GM18909 (cell line): Measurements from ENCODE around the gene DLG5.
"Not testable (repeated sequence)": the region's sequence is repeated elsewhere in the genome, so short reads cannot be mapped to it uniquely, and the experiment has no call there.

Experiments used
- ATAC-seq: cut with Tn5 transposase; IDR thresholded peaks from one replicate; pipeline ENCODE4 v1.9.1; 2021; ENCODE audit warnings: mild to moderate bottlenecking; ENCODE audit not compliant: unreplicated experiment, poor library complexity

Gene DLG5

GRCh38 chr10:77776487-77776886 is 150.1 kb downstream of the DLG5 start:
- no peak for ATAC-seq

- ATAC-seq: no peak
These were observed 151.6 kb downstream of the DLG5 start for GRCh38 chr10:77774940-77775391.

- ATAC-seq: no peak
These were observed 152.7 kb downstream of the DLG5 start for GRCh38 chr10:77773631-77774426.

- ATAC-seq: not testable (repeated sequence)
These were observed 153.5 kb downstream of the DLG5 start for GRCh38 chr10:77772852-77773600.

GRCh38 chr10:77771851-77772250 is 154.7 kb downstream of the DLG5 start:
- ATAC-seq: no peak

GRCh38 chr10:77771450-77771849 is 155.1 kb downstream of the DLG5 start:
- ATAC-seq: no peak

GRCh38 chr10:77770868-77771175 is 155.7 kb downstream of the DLG5 start:
- no peak for ATAC-seq

GRCh38 chr10:77770081-77770867 is 156.3 kb downstream of the DLG5 start:
- ATAC-seq: no peak

GRCh38 chr10:77768039-77768438 is 158.5 kb downstream of the DLG5 start:
- ATAC-seq: no peak

GRCh38 chr10:77763453-77764430 is 162.8 kb downstream of the DLG5 start:
- ATAC-seq: no peak

- not testable (repeated sequence) for ATAC-seq
These were observed 168.1 kb downstream of the DLG5 start for GRCh38 chr10:77758406-77758805.

GRCh38 chr10:77756319-77757232 is 170.0 kb downstream of the DLG5 start:
- ATAC-seq: no peak

GRCh38 chr10:77746047-77746707 is 180.4 kb downstream of the DLG5 start:
- no peak for ATAC-seq

GRCh38 chr10:77744245-77744644 is 182.3 kb downstream of the DLG5 start:
- ATAC-seq: no peak

- no peak for ATAC-seq
These were observed 184.4 kb downstream of the DLG5 start for GRCh38 chr10:77742172-77742571.

- ATAC-seq: no peak
These were observed 184.8 kb downstream of the DLG5 start for GRCh38 chr10:77741746-77742145.
